OCI-LY7 (cell line): ENCODE data around the gene ARMC9. TPM values are rescaled to one million over a fixed set of nuclear protein-coding genes. Genes with fewer than 3 reads are reported as not detected.

ENCODE experiments used
- BruUV-seq: library from RNA; stranded (reverse); fragments of 400-500 nt; replicated peaks from 2 replicates; lab custom pipeline; 2021; lab: Mats Ljungman, UMichigan
- CTCF ChIA-PET: fragments of 300-600 bp; sonication (Branson Sonifier 250); formaldehyde crosslinking; loops from one replicate; lab custom pipeline; 2022; ENCODE audit warnings: antibody characterized with exemption; ENCODE audit not compliant: unreplicated experiment; lab: Charles Lee
- POLR2A ChIA-PET: fragments of 300-600 bp; sonication (Branson Sonifier 250); formaldehyde crosslinking; loops from one replicate; lab custom pipeline; 2022; ENCODE audit warnings: antibody characterized with exemption; lab: Charles Lee
- DNase-seq: peaks from one replicate; pipeline ENCODE4 v3.0.0-alpha.2; 2015; ENCODE audit warnings: low spot score
- H2AFZ ChIP-seq: fragments of 200-600 bp; sonication (generic), shearing (Covaris generic); 2 replicates; pipeline ENCODE4 v1.6.1; 2014; ENCODE audit warnings: mild to moderate bottlenecking, antibody characterized with exemption, low read length, moderate library complexity
- H3K27ac ChIP-seq: fragments of 200-600 bp; sonication (generic); 2 replicates; pipeline ENCODE4 v1.5.1; 2014; ENCODE audit warnings: mixed run types, low read depth, mild to moderate bottlenecking, moderate library complexity, low read length, inconsistent platforms; ENCODE audit not compliant: poor library complexity, severe bottlenecking
- H3K36me3 ChIP-seq: fragments of 200-600 bp; sonication (generic); 2 replicates; pipeline ENCODE4 v1.6.1; 2014; ENCODE audit warnings: mild to moderate bottlenecking, antibody characterized with exemption, low read length, moderate library complexity, mixed read lengths; ENCODE audit not compliant: insufficient read depth
- H3K4me1 ChIP-seq: fragments of 200-600 bp; sonication (generic); 2 replicates; pipeline ENCODE4 v1.5.1; 2014; ENCODE audit warnings: mild to moderate bottlenecking, low read length; ENCODE audit not compliant: insufficient read depth, poor library complexity, severe bottlenecking
- H3K4me2 ChIP-seq: fragments of 200-600 bp; sonication (generic); 2 replicates; pipeline ENCODE4 v1.6.1; 2014; ENCODE audit warnings: mild to moderate bottlenecking, low read length
- H3K4me3 ChIP-seq: fragments of 200-600 bp; sonication (generic); 2 replicates; pipeline ENCODE4 v1.5.1; 2014; ENCODE audit warnings: mild to moderate bottlenecking, low read depth, low read length; ENCODE audit not compliant: poor library complexity, severe bottlenecking
- H3K79me2 ChIP-seq: fragments of 200-600 bp; sonication (generic); 2 replicates; pipeline ENCODE4 v1.6.1; 2016; ENCODE audit warnings: low read depth, mild to moderate bottlenecking, low read length, moderate library complexity, mixed read lengths; ENCODE audit not compliant: insufficient read depth
- H3K9me2 ChIP-seq: fragments of 200-600 bp; sonication (generic); 2 replicates; pipeline ENCODE4 v1.6.1; 2016; ENCODE audit warnings: mild to moderate bottlenecking, low read length, mixed read lengths; ENCODE audit not compliant: insufficient read depth
- H3K9me3 ChIP-seq: fragments of 200-600 bp; sonication (generic); 2 replicates; pipeline ENCODE4 v1.6.1; 2014; ENCODE audit warnings: mild to moderate bottlenecking, mixed run types, low read length, mixed read lengths
- H4K20me1 ChIP-seq: fragments of 200-600 bp; sonication (generic); 2 replicates; pipeline ENCODE4 v1.6.1; 2014; ENCODE audit warnings: mild to moderate bottlenecking, antibody characterized with exemption, low read length, moderate library complexity, mixed read lengths; ENCODE audit not compliant: insufficient read depth
- EZH2phosphoT487 ChIP-seq: fragments of 200-600 bp; sonication (generic); IDR thresholded peaks from 2 replicates; pipeline ENCODE4 v1.6.1; 2018; ENCODE audit warnings: low read depth, borderline replicate concordance, mild to moderate bottlenecking, mixed run types, antibody characterized with exemption, low read length, moderate library complexity, mixed read lengths
- intact Hi-C: fragments of 100-400 bp; cut with micrococcal nuclease; formaldehyde crosslinking; loops from one replicate; pipeline ENCODE4 v1.10.0; 2022; ENCODE audit not compliant: unreplicated experiment
- total RNA-seq, 2 experiments: library from RNA; depleted of rRNA in 1 of 2; stranded (reverse); fragments of >200 nt in 1 of 2; shearing (Covaris generic) in 1 of 2; gene quantifications; 2 replicates each; pipeline ENCODE4 v1.2.3, GENCODE V29; 2014 to 2022
- TF ChIP-seq, protein P1 (sequence below): fragments of 200-600 bp; sonication (generic); conservative IDR thresholded peaks from 2 replicates; pipeline ENCODE4 v1.5.1; 2014; ENCODE audit warnings: mild to moderate bottlenecking, antibody characterized with exemption, low read length, moderate library complexity, mixed read lengths

Gene ARMC9
- total RNA-seq, 2 experiments from 2014 or later = 6.6 to 12.2 TPM

DNA sequence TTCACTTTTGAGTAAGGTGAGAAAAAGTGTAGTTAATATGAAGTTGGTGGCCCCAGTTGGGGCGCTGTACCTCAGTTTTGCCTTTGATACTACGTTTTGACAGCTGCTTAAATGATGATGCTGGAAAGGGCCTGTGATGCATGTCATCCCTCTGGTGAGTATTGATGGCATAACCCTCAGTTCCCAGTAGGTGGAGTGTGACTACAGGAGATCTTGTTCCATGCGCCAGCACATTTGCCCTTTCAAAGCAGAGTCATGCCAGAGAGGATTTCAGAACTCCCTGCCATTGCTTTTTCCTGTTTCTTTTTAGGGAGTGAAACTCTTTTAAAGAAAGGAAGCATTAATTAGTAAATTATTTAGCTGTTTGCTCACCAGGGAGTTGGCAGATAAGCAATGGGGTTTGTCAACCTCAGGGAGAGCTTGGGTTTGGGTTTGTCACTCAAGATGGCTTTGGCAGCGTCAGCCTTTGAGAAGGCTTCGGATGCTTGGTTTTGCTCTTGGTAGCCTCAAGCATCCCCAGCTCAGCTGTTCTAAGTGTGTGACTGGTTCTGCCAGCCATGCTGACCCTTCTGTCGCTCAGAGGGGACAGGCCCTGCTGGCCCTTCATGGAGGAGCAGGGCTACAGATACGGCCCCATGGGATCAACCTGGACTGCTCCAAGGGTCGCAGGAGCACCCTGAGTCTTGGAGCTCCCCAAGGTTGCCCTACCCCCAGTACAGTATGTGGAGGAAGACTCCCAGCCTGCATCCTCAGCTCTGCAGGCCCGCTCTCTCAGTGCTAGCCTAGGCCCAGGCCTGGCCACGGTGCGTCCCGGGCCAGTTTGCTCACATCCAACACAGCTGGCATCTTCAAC lies 29.1 kb downstream of the ARMC9 start:
- H3K4me2 ChIP-seq = peak overlapping the region; percentile 73
- no peaks in the 10 kb centered on the region for H3K79me2 ChIP-seq
- peak overlapping the region; percentile 66 for H3K27ac ChIP-seq
- POLR2A ChIA-PET = interaction anchor here (0.5 to 3.8 kb wide), 8 partner anchors 70 to 565 kb away, joined by 3 to 15 read pairs (median 3); no protein-coding TSS in a partner anchor
- CTCF ChIA-PET = interaction anchor here (0.6 to 2.1 kb wide), 4 partner anchors 169 to 224 kb away, joined by 3 to 12 read pairs (median 3); no protein-coding TSS in a partner anchor
- H3K4me3 ChIP-seq = no peak overlapping the region
- H3K9me2 ChIP-seq = no peaks in the 10 kb centered on the region
- TF ChIP-seq, protein P1, sequence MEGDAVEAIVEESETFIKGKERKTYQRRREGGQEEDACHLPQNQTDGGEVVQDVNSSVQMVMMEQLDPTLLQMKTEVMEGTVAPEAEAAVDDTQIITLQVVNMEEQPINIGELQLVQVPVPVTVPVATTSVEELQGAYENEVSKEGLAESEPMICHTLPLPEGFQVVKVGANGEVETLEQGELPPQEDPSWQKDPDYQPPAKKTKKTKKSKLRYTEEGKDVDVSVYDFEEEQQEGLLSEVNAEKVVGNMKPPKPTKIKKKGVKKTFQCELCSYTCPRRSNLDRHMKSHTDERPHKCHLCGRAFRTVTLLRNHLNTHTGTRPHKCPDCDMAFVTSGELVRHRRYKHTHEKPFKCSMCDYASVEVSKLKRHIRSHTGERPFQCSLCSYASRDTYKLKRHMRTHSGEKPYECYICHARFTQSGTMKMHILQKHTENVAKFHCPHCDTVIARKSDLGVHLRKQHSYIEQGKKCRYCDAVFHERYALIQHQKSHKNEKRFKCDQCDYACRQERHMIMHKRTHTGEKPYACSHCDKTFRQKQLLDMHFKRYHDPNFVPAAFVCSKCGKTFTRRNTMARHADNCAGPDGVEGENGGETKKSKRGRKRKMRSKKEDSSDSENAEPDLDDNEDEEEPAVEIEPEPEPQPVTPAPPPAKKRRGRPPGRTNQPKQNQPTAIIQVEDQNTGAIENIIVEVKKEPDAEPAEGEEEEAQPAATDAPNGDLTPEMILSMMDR = peak; percentile 97
- TF ChIP-seq EZH2phosphoT487 = no peak
- H4K20me1 ChIP-seq = no peaks in the 10 kb centered on the region
- DNase-seq = peak; percentile 84
- H3K36me3 ChIP-seq = no peaks in the 10 kb centered on the region
- H3K9me3 ChIP-seq = no peaks in the 10 kb centered on the region
- intact Hi-C loops = loop anchor here (1.0 to 10.0 kb wide), 5 partner anchors 70 to 337 kb away; no protein-coding TSS in a partner anchor
- no TSS peak for BruUV-seq
- peak overlapping the region; percentile 47; the same call in 1 of the 2 replicates for H2AFZ ChIP-seq
- H3K4me1 ChIP-seq = peaks cover 36% of the 10 kb centered on the region

- H3K4me3 ChIP-seq = peak overlapping the region; percentile 20
- H2AFZ ChIP-seq = peak overlapping the region; percentile 47; the same call in 1 of the 2 replicates
- TF ChIP-seq, protein P1 = no peak
- TF ChIP-seq EZH2phosphoT487 = no peak
- no peaks in the 10 kb centered on the region for H3K9me3 ChIP-seq
- H3K4me2 ChIP-seq = peak overlapping the region; percentile 73
- ChIA-PET CTCF (interaction anchor here (0.5 to 2.1 kb wide), 4 partner anchors 172 to 237 kb away, joined by 3 to 12 read pairs (median 3); no protein-coding TSS in a partner anchor), POLR2A (interaction anchor here (0.5 to 3.8 kb wide), 8 partner anchors 9 to 565 kb away, joined by 3 to 15 read pairs (median 4); no protein-coding TSS in a partner anchor)
- H4K20me1 ChIP-seq = no peaks in the 10 kb centered on the region
- H3K9me2 ChIP-seq = no peaks in the 10 kb centered on the region
- BruUV-seq = no TSS peak
- DNase-seq = peak; percentile 78
- H3K4me1 ChIP-seq = peaks cover 42% of the 10 kb centered on the region
- no peaks in the 10 kb centered on the region for H3K79me2 ChIP-seq
- peak overlapping the region; percentile 66 for H3K27ac ChIP-seq
- H3K36me3 ChIP-seq = no peaks in the 10 kb centered on the region
- intact Hi-C loops = loop anchor here (5.0 to 10.0 kb wide), 3 partner anchors 69 to 337 kb away; no protein-coding TSS in a partner anchor
Observed at GRCh38 chr2:231228223-231228622, 29.8 kb downstream of the ARMC9 start.
